T follicular helper cell (primary cell): ENCODE results near the gene GRAMD1A.
"Not testable (repeated sequence)": the region's sequence is repeated elsewhere in the genome, so short reads cannot be mapped to it uniquely, and the experiment has no call there.

Experiments
- DNase-seq: peaks from one replicate; pipeline ENCODE4 v3.0.0-alpha.2; 2020; ENCODE audit warnings: low read depth

GRAMD1A gene

GRCh38 chr19:35018379-35018778, 18.3 kb downstream of the GRAMD1A start:
- DNase-seq = no peak

- DNase-seq = no peak
Measured at GRCh38 chr19:35019144-35019543, 19.0 kb downstream of the GRAMD1A start.

GRCh38 chr19:35021016-35021415, 20.9 kb downstream of the GRAMD1A start:
- DNase-seq = no peak

DNA sequence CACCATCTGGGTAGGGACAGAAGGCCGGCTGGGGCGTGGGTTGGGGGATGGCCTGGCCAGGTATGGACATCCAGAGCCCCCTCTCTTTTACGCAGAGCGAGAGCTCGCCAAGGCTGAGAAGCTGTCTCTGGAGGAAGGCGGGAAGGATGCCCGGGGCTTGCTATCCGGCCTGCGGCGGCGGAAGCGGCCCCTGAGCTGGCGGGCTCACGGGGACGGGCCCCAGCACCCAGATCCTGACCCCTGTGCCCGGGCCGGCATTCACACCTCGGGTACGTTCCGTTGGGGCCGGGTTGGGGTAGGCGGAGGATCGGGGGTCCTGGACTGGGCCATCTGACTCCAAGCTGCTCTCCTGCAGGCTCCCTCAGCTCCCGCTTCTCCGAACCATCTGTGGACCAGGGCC, 21.5 kb downstream of the GRAMD1A start:
- no peak for DNase-seq

DNA sequence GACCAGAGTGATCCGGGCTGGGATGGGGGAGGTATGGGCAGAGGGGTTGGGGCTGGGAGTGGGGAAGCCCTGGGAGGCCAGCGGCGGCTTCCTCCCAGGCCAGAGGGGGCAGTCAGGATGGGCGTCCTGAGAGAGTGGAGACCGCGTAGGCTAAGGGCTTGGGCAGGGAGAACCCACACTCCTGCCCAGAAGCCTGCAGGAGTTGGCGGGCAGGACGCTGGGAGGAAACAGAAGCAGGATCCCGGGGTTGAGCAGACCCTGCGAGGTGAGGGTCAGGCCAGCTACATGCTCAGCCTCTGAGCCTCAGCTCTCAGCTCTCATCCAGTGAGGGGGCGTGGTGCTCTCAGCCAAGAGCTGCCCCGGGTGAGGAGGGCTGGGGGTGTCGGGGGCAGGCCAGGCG, 22.3 kb downstream of the GRAMD1A start:
- DNase-seq = no peak

DNA sequence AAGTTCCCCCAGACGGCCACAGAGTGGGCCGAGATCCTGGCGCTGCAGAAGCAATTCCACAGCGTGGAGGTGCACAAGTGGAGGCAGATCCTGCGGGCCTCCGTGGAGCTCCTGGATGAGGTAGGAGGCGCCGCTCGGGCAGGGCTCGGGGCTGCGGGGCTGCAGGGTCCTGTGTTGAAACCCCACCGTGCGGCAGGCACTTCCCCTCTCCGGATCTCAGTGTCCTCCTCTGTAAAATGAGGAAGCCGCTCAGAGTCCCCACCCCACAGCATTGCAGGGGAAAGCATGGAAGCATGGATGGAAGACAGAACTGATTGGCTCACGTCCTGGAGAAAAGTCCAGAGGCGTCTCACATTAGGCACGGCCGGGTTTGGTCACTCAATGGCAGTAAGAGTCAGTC, 23.3 kb downstream of the GRAMD1A start:
- no peak for DNase-seq

DNA sequence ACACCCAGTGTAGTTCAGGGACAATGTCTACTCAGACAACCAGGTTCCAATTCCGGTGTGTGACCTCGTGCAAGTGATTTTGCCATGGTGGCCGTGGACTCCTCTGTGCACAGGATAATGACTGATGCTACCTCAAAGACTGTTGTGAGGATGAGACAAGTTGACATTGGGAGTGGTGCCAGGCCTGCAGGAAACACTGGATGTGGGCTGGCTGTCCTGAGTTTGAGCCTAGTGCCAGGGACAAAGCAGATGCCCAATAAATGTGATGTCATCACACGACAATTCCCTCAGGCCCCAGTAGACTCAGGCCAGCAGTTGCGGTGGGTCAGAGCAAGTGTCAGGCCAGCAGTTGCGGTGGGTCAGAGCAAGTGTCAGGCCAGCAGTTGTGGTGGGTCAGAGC, 24.0 kb downstream of the GRAMD1A start:
- no peak for DNase-seq

DNA sequence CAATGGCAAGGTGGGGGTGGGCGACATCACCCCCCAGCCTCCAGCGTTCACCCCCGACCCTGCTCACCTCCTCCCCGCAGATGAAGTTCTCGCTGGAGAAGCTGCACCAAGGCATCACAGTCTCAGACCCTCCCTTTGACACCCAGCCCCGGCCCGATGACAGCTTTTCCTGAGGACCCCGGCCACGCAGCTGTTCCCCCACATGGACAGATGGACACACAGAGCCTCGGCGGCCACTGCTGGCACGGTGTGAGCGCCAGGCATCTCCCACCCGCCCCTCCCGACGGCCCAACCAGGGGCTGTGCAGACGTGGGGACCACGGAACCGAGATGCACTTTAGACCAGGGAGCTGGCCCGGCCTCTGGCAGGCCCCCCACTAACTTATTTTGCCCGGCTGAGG, 25.8 kb downstream of the GRAMD1A start:
- no peak for DNase-seq

GRCh38 chr19:35026418-35026817, 26.3 kb downstream of the GRAMD1A start:
- DNase-seq = no peak

DNA sequence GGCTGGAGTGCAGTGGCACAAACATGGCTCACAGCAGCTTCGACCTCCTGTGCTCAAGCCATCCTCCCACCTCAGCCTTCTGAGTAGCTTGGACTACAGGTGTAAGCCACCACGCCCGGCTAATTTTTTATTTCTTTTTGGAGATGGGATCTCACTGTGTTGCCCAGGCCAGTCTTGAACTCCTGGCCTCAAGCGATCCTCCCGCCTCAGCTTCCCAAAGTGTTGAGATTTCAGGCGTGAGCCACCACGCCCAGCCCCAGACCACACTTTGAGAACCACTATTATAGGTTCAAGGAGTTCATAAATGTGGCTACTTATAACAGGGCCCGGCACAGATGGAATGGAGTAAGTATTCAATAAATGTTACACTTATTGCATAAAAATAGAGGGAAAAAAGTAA, 26.9 kb downstream of the GRAMD1A start:
- DNase-seq = no peak

DNA sequence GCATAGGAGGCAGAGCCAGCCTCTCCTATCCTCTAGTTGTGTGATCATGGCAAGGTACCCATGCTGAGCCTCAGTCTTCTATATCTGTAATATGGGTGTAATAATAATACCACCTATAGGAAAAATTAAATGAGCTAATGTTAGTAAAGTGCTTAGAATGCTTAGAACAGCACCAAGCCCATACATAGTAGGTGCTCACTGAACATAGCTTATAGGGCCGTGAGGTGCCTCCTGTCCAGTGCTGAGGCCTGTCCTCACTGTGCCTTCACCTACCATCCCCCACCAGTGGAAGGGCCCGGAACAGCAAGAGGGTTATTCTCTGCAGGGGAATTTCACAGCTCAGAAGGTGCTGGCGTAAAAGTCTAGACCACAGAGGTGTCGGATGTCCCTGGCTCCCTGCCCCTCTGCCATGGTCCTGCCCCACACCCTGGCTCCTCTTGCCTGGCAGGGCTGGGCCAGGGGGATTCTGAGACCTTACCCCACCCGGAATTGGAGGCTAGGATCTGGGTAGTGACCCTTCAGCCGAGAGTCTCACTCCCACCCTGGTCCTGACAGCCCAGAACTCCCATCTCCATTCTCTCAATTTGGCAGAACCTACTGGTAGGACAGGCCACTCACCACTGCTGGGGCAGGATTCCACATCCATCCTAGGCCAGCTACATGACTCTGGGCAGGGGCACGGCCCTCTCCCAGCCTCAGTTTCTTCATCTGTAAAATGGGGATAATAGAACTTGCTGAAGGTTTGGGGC, 27.9 kb downstream of the GRAMD1A start:
- no peak for DNase-seq

GRCh38 chr19:35028600-35028885, 28.4 kb downstream of the GRAMD1A start:
- DNase-seq = not testable (repeated sequence)

GRCh38 chr19:35029275-35029736, 29.2 kb downstream of the GRAMD1A start:
- DNase-seq = not testable (repeated sequence)

- no peak for DNase-seq
Measured at GRCh38 chr19:35029737-35030256, 29.7 kb downstream of the GRAMD1A start.

DNA sequence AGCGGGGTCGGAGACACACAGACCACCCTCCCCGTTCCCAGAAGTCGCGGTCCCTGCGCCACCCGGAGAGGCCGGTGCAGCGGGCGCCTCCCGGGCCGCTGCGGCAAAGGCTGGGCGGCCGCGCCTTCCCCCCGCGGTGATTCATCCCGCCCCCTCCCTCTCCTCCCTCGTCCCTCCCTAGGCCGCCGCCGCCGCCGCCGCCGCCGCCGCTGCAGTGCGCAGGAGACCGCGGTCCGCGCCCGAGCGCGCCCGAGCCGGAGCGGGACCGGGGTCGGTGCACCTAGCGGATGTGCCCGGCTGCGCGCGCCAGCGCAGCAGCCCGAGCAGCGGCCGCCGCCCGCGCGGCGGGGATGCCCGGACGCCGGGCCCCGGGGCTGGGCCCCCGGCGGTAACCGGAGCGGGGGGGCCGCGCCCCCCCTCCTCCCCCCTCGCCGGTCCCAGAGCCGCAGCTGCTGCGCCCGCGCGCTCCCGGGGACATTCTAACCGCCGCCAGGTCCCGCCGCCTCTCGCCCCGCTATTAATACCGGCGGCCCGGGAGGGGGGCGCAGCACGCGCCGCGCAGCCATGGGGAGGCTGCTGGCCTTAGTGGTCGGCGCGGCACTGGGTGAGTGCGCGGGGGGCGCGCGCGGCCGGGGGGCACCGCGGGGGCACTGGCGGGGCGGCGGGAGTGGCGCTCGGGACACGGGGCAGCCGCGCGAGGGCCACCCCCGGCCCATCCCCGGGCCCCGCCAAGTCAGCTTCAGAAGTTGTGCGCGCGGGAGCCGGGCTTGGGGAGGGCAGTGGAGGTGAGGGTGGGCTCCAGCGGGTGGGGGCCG, 30.3 kb downstream of the GRAMD1A start, which contains the start of gene SCN1B:
Gene SCN1B (plus strand): TSS at position 214 of the 815 bp plus-strand sequence. CDS start 351 bp downstream, at position 565.
- DNase-seq = peak; percentile 24

DNA sequence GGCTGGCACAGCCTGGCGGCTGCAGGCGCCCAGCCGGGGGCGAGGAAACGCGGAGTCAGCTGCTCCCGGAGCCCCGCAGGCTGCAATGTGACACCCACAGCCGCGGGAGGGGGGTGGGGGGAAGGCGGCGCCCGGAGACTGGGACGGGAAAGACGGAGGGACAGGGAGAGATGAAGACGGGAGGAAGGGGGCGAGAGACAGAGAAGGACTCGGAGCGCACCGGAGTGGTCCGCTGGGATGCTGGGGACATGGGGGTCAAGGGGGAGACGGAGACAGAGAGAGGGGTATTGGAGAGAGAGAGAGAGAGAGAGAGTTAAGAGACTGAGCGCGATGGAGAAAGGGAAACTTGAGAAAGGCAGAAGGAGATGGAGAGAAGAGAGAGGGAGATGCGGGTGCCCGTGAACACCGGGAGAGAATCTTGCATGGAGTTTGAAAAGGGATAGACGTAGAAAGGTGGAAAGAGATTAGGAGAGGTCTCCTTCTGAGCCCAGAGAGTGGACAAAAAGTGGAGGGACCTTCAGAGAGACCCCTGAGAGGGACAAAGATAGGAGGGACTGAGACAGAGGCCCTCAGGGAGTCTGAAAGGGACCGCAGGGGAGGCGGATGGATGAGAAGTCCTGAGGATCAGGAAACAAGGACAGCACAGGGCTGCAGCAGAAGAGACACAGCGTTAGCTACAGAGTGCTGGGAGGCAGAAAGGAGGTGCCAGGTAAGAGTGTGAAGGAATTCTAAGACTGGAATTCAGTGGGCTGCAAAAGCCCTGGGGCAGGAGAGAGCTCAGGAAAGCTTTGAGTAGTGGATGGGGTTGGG, 31.2 kb downstream of the GRAMD1A start:
- DNase-seq = no peak

DNA sequence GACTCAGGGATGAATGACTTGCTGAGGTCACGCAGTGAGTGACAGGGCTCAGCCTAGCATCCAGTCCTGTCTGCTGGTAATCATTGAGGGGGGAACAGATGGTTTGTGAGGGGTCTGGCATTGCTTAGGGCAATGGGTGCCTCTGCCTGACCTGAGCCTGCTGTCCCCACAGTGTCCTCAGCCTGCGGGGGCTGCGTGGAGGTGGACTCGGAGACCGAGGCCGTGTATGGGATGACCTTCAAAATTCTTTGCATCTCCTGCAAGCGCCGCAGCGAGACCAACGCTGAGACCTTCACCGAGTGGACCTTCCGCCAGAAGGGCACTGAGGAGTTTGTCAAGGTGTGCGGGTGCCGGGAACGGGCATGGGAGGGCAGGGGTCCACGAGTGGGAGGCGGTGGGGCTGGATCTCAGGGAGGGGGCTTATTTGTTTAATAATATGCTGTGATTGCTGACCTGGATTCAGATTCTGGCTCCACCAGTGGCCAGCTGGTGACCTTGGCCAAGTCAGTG, 32.3 kb downstream of the GRAMD1A start:
- DNase-seq = no peak

DNA sequence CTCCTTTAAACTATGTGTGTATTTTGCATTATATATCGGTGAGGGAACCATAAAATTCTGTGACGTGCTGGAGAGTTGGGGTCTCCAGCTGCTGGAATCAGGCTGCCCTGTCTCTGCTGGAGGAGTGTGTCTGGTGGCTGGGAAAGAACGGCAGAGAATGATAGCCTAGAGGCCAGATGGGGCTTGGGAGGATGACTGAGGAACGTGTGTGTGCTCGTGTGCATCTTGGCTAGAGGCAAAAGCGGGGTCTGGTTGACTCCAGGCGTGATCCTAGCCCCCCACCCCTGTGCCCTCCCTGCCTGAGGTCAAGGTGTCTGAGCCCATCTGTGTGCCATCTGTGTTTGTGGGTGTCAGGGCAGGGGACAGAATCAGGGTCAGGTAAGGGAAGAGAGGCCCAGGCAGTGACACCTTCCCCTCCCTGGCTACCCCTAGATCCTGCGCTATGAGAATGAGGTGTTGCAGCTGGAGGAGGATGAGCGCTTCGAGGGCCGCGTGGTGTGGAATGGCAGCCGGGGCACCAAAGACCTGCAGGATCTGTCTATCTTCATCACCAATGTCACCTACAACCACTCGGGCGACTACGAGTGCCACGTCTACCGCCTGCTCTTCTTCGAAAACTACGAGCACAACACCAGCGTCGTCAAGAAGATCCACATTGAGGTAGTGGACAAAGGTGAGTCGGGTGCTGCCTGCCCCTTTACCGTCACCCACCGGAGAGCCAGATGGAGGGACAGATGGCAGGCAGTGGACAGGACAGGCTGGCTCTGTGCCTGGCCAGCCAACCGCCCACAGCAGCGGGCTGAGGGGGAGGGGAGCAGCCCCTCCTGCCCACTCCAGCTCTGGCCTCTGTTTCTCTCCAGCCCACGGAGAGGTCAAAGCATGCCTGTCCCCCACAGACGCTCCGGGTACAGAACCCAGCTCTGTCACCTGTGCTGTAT, 33.2 kb downstream of the GRAMD1A start:
- no peak for DNase-seq

GRCh38 chr19:35034005-35034502, 33.9 kb downstream of the GRAMD1A start:
- DNase-seq = no peak

- no peak for DNase-seq
Measured at GRCh38 chr19:35034588-35035382, 34.7 kb downstream of the GRAMD1A start.
